Measurements from ENCODE around the gene AHI1.

The AHI1 gene

GRCh38 chr6:135499441-135500340 is 2.2 kb upstream of the AHI1 start:
- Histone ChIP-seq H3K4ac (ENCODE audit: low read length) (no peak overlapping the region), H3K9ac (ENCODE audit: low read depth, low read length, poor library complexity) (no peak overlapping the region), H3K4me1 (ENCODE audit: control insufficient read depth in 2 of 2, insufficient read depth in 1 of 2, low read depth in 1 of 2, low read length in 2 of 2) (peaks cover 0 to 2% of the 10 kb centered on the region in 2 donors), H2BK120ac (ENCODE audit: low read depth, low read length) (no peak overlapping the region), H2AK5ac (ENCODE audit: low read depth, low read length) (no peak overlapping the region), H2BK12ac (ENCODE audit: low read length) (no peak overlapping the region), H3K36me3 (replicated peaks in 1 of 2; ENCODE audit: control insufficient read depth in 2 of 2, insufficient read depth in 2 of 2, low read length in 2 of 2) (peaks cover 0 to 8% of the 10 kb centered on the region in 2 donors), H3K4me2 (ENCODE audit: insufficient read depth, low read length, poor library complexity, severe bottlenecking) (no peak overlapping the region), H3K27me3 (ENCODE audit: control insufficient read depth in 3 of 3, insufficient read depth in 3 of 3, low read depth in 1 of 3, low read length in 3 of 3) (no peaks in the 10 kb centered on the region), H3K9me3 (replicated peaks in 1 of 2; ENCODE audit: control insufficient read depth in 2 of 2, insufficient read depth in 1 of 2, low read depth in 1 of 2, low read length in 2 of 2) (no peaks in the 10 kb centered on the region), H3K18ac (ENCODE audit: low read length) (no peak overlapping the region), H2BK15ac (ENCODE audit: low read length) (no peak overlapping the region), H3K27ac (replicated peaks; ENCODE audit: low read length) (no peak overlapping the region), H2BK5ac (ENCODE audit: low read length) (no peak overlapping the region), H3K23ac (ENCODE audit: low read depth, low read length, poor library complexity) (no peak overlapping the region), H3K14ac (ENCODE audit: low read length) (no peak overlapping the region), H4K91ac (ENCODE audit: low read depth, low read length, poor library complexity) (no peak overlapping the region), H3K4me3 (ENCODE audit: low read length in 2 of 2) (no peak overlapping the region), H2AFZ (ENCODE audit: low read length) (no peak overlapping the region), H3K79me1 (ENCODE audit: low read depth, low read length) (no peaks in the 10 kb centered on the region), H4K8ac (ENCODE audit: low read depth, low read length) (no peak overlapping the region)
- no CpG with 5 or more reads among the region's 5 CpGs for WGBS, 2 donors (ENCODE audit: extremely low coverage in 2 of 2, insufficient read length in 2 of 2, insufficient replicate concordance in 1 of 2)
- DNase-seq (ENCODE audit: low spot score), result no peak

GRCh38 chr6:135498185-135498841 is 773 bp upstream of the AHI1 start:
- H2AFZ ChIP-seq (ENCODE audit: low read length), result peak overlapping the region; percentile 99
- no peak overlapping the region for H2AK5ac ChIP-seq (ENCODE audit: low read depth, low read length)
- peaks cover 0 to 1% of the 10 kb centered on the region in 2 donors for H3K9me3 ChIP-seq (replicated peaks in 1 of 2; ENCODE audit: control insufficient read depth in 2 of 2, insufficient read depth in 1 of 2, low read depth in 1 of 2, low read length in 2 of 2)
- H3K4me2 ChIP-seq (ENCODE audit: insufficient read depth, low read length, poor library complexity, severe bottlenecking), result peak overlapping the region; percentile 60
- H3K36me3 ChIP-seq (replicated peaks in 1 of 2; ENCODE audit: control insufficient read depth in 2 of 2, insufficient read depth in 2 of 2, low read length in 2 of 2), result peaks cover 0 to 21% of the 10 kb centered on the region in 2 donors
- H3K79me1 ChIP-seq (ENCODE audit: low read depth, low read length), result no peaks in the 10 kb centered on the region
- peak overlapping the region; percentile 56 for H2BK5ac ChIP-seq (ENCODE audit: low read length)
- no CpG with 5 or more reads among the region's 16 CpGs for WGBS, 2 donors (ENCODE audit: extremely low coverage in 2 of 2, insufficient read length in 2 of 2, insufficient replicate concordance in 1 of 2)
- no peak overlapping the region for H2BK15ac ChIP-seq (ENCODE audit: low read length)
- no peak overlapping the region for H3K14ac ChIP-seq (ENCODE audit: low read length)
- no peak overlapping the region for H3K9ac ChIP-seq (ENCODE audit: low read depth, low read length, poor library complexity)
- peak overlapping the region; percentile 76 for H3K27ac ChIP-seq (replicated peaks; ENCODE audit: low read length)
- no peaks in the 10 kb centered on the region for H3K27me3 ChIP-seq (ENCODE audit: control insufficient read depth in 3 of 3, insufficient read depth in 3 of 3, low read depth in 1 of 3, low read length in 3 of 3)
- no peak overlapping the region for H2BK120ac ChIP-seq (ENCODE audit: low read depth, low read length)
- H3K4me1 ChIP-seq (ENCODE audit: control insufficient read depth in 2 of 2, insufficient read depth in 1 of 2, low read depth in 1 of 2, low read length in 2 of 2), result no peaks in the 10 kb centered on the region
- H3K4ac ChIP-seq (ENCODE audit: low read length), result no peak overlapping the region
- H3K23ac ChIP-seq (ENCODE audit: low read depth, low read length, poor library complexity), result no peak overlapping the region
- H4K8ac ChIP-seq (ENCODE audit: low read depth, low read length), result no peak overlapping the region
- peak; percentile 21 for DNase-seq (ENCODE audit: low spot score)
- H3K18ac ChIP-seq (ENCODE audit: low read length), result no peak overlapping the region
- no peak overlapping the region for H2BK12ac ChIP-seq (ENCODE audit: low read length)
- no peak overlapping the region for H4K91ac ChIP-seq (ENCODE audit: low read depth, low read length, poor library complexity)
- H3K4me3 ChIP-seq (ENCODE audit: low read length in 2 of 2), result peak overlapping the region; percentile 82 to 87

GRCh38 chr6:135496800-135497411 is 634 bp downstream of the AHI1 start:
- Histone ChIP-seq H3K4ac (ENCODE audit: low read length) (no peak overlapping the region), H2AK5ac (ENCODE audit: low read depth, low read length) (no peak overlapping the region), H2BK12ac (ENCODE audit: low read length) (no peak overlapping the region), H3K9me3 (replicated peaks in 1 of 2; ENCODE audit: control insufficient read depth in 2 of 2, insufficient read depth in 1 of 2, low read depth in 1 of 2, low read length in 2 of 2) (peaks cover 0 to 3% of the 10 kb centered on the region in 2 donors), H3K27ac (replicated peaks; ENCODE audit: low read length) (no peak overlapping the region), H3K14ac (ENCODE audit: low read length) (no peak overlapping the region), H3K4me1 (ENCODE audit: control insufficient read depth in 2 of 2, insufficient read depth in 1 of 2, low read depth in 1 of 2, low read length in 2 of 2) (no peaks in the 10 kb centered on the region), H2AFZ (ENCODE audit: low read length) (peak overlapping the region; percentile 99), H3K9ac (ENCODE audit: low read depth, low read length, poor library complexity) (peak overlapping the region; percentile 94), H2BK15ac (ENCODE audit: low read length) (no peak overlapping the region), H3K4me3 (ENCODE audit: low read length in 2 of 2) (peak overlapping the region; percentile 82 to 87), H2BK5ac (ENCODE audit: low read length) (peak overlapping the region; percentile 56), H3K23ac (ENCODE audit: low read depth, low read length, poor library complexity) (peak overlapping the region; percentile 92), H3K4me2 (ENCODE audit: insufficient read depth, low read length, poor library complexity, severe bottlenecking) (peak overlapping the region; percentile 51), H3K79me1 (ENCODE audit: low read depth, low read length) (no peaks in the 10 kb centered on the region), H3K27me3 (ENCODE audit: control insufficient read depth in 3 of 3, insufficient read depth in 3 of 3, low read depth in 1 of 3, low read length in 3 of 3) (no peaks in the 10 kb centered on the region), H4K91ac (ENCODE audit: low read depth, low read length, poor library complexity) (no peak overlapping the region), H3K36me3 (replicated peaks in 1 of 2; ENCODE audit: control insufficient read depth in 2 of 2, insufficient read depth in 2 of 2, low read length in 2 of 2) (peaks cover 0 to 31% of the 10 kb centered on the region in 2 donors), H4K8ac (ENCODE audit: low read depth, low read length) (no peak overlapping the region), H2BK120ac (ENCODE audit: low read depth, low read length) (no peak overlapping the region), H3K18ac (ENCODE audit: low read length) (peak overlapping the region; percentile 98)
- DNase-seq (ENCODE audit: low spot score), result no peak
- WGBS, 2 donors (ENCODE audit: extremely low coverage in 2 of 2, insufficient read length in 2 of 2, insufficient replicate concordance in 1 of 2), result no CpG with 5 or more reads among the region's 9 CpGs

Data from neuronal stem cell (in vitro differentiated cells).